Measurements from ENCODE around the gene EXT2.

The EXT2 gene

GRCh38 chr11:44208976-44209603, 113.6 kb downstream of the EXT2 start:
- no peak for DNase-seq

GRCh38 chr11:44212128-44212527, 116.7 kb downstream of the EXT2 start:
- DNase-seq, result no peak

- no peak for DNase-seq
Observed at GRCh38 chr11:44213148-44213547, 117.7 kb downstream of the EXT2 start.

GRCh38 chr11:44217432-44217831, 122.0 kb downstream of the EXT2 start:
- DNase-seq, result no peak

GRCh38 chr11:44219830-44220796, 124.6 kb downstream of the EXT2 start:
- DNase-seq, result no peak

- DNase-seq, result no peak
Observed at GRCh38 chr11:44221456-44221855, 126.0 kb downstream of the EXT2 start.

GRCh38 chr11:44221992-44222391, 126.5 kb downstream of the EXT2 start:
- peak in 1 of 2 experiments; percentile 1 for DNase-seq

- DNase-seq, result no peak
Observed at GRCh38 chr11:44223238-44223637, 127.8 kb downstream of the EXT2 start.

- no peak for DNase-seq
Observed at GRCh38 chr11:44224867-44225501, 129.5 kb downstream of the EXT2 start.

- no peak for DNase-seq
Observed at GRCh38 chr11:44226490-44226889, 131.0 kb downstream of the EXT2 start.

- DNase-seq, result no peak
Observed at GRCh38 chr11:44226945-44227344, 131.5 kb downstream of the EXT2 start.

- no peak for DNase-seq
Observed at GRCh38 chr11:44228379-44228778, 132.9 kb downstream of the EXT2 start.

- DNase-seq, result no peak
Observed at GRCh38 chr11:44229098-44229497, 133.6 kb downstream of the EXT2 start.

GRCh38 chr11:44229624-44230023, 134.1 kb downstream of the EXT2 start:
- DNase-seq, result no peak

GRCh38 chr11:44235765-44236201, 140.3 kb downstream of the EXT2 start:
- no peak for DNase-seq

- no peak for DNase-seq
Observed at GRCh38 chr11:44236296-44236695, 140.8 kb downstream of the EXT2 start.

- DNase-seq, result no peak
Observed at GRCh38 chr11:44237156-44237555, 141.7 kb downstream of the EXT2 start.

- DNase-seq, result no peak
Observed at GRCh38 chr11:44241851-44242250, 146.4 kb downstream of the EXT2 start.

GRCh38 chr11:44243086-44243485, 147.6 kb downstream of the EXT2 start:
- no peak for DNase-seq

- no peak for DNase-seq
Observed at GRCh38 chr11:44243595-44244343, 148.3 kb downstream of the EXT2 start.

- no peak for DNase-seq
Observed at GRCh38 chr11:44244639-44245310, 149.3 kb downstream of the EXT2 start.

GRCh38 chr11:44246726-44247125, 151.2 kb downstream of the EXT2 start:
- no peak for DNase-seq

All from Kasumi-1 (cell line).